Trophoblast cell (in vitro differentiated cells and primary cell): ENCODE results near the gene CHD6.

ENCODE experiments used
- DNase-seq, 2 donors: peaks; one replicate each; pipeline ENCODE4 v3.0.0-alpha.2; 2016
- H2AFZ ChIP-seq: 2 replicates; pipeline ENCODE4 v1.6.1; 2013; ENCODE audit warnings: low read length, moderate library complexity, mild to moderate bottlenecking; ENCODE audit not compliant: insufficient read depth, poor library complexity
- H2AK5ac ChIP-seq: 2 replicates; pipeline ENCODE4 v1.6.1; 2013; ENCODE audit warnings: mild to moderate bottlenecking, low read length
- H2BK120ac ChIP-seq: 2 replicates; pipeline ENCODE4 v1.6.1; 2013; ENCODE audit warnings: low read length, mild to moderate bottlenecking, moderate library complexity; ENCODE audit not compliant: insufficient read depth, poor library complexity
- H2BK12ac ChIP-seq: 2 replicates; pipeline ENCODE4 v1.6.1; 2013; ENCODE audit warnings: mild to moderate bottlenecking, low read length, moderate library complexity
- H2BK5ac ChIP-seq: 2 replicates; pipeline ENCODE4 v1.6.1; 2013; ENCODE audit warnings: low read length, low read depth, moderate library complexity, mild to moderate bottlenecking; ENCODE audit not compliant: poor library complexity
- H3K14ac ChIP-seq: 2 replicates; pipeline ENCODE4 v1.6.1; 2013; ENCODE audit warnings: mild to moderate bottlenecking, low read length
- H3K18ac ChIP-seq: 2 replicates; pipeline ENCODE4 v1.6.1; 2013; ENCODE audit warnings: mild to moderate bottlenecking, low read length
- H3K23ac ChIP-seq: 2 replicates; pipeline ENCODE4 v1.6.1; 2013; ENCODE audit warnings: low read length
- H3K27ac ChIP-seq: 2 replicates; pipeline ENCODE4 v1.5.1; 2013; ENCODE audit warnings: low read depth, mild to moderate bottlenecking, inconsistent platforms, low read length, moderate library complexity
- H3K27me3 ChIP-seq: 2 replicates; pipeline ENCODE4 v1.6.1; 2013; ENCODE audit warnings: inconsistent platforms, mild to moderate bottlenecking, low read length, moderate library complexity; ENCODE audit not compliant: insufficient read depth
- H3K36me3 ChIP-seq, 2 experiments: 1 replicate in 1 of 2; 2 replicates in 1 of 2; pipeline ENCODE4 v1.6.1; 2013; ENCODE audit warnings: low read length in 2 of 2, mild to moderate bottlenecking in 2 of 2, moderate library complexity in 1 of 2; ENCODE audit not compliant: insufficient read depth in 2 of 2, control insufficient read depth in 1 of 2
- H3K4ac ChIP-seq: 2 replicates; pipeline ENCODE4 v1.6.1; 2013; ENCODE audit warnings: low read depth, mild to moderate bottlenecking, low read length, moderate library complexity
- H3K4me1 ChIP-seq, 2 experiments: 1 replicate in 1 of 2; 2 replicates in 1 of 2; pipeline ENCODE4 v1.6.1; 2013; ENCODE audit warnings: low read length in 2 of 2, mild to moderate bottlenecking in 2 of 2, moderate library complexity in 1 of 2; ENCODE audit not compliant: insufficient read depth in 2 of 2, control insufficient read depth in 1 of 2
- H3K4me2 ChIP-seq: 2 replicates; pipeline ENCODE4 v1.6.1; 2013; ENCODE audit warnings: inconsistent platforms, mild to moderate bottlenecking, low read length, moderate library complexity
- H3K4me3 ChIP-seq: 2 replicates; pipeline ENCODE4 v1.5.1; 2013; ENCODE audit warnings: mild to moderate bottlenecking, low read depth, low read length, inconsistent platforms
- H3K79me1 ChIP-seq: one replicate; pipeline ENCODE4 v1.6.1; 2013; ENCODE audit warnings: low read length
- H3K79me2 ChIP-seq: 2 replicates; pipeline ENCODE4 v1.6.1; 2013; ENCODE audit warnings: low read length, mild to moderate bottlenecking; ENCODE audit not compliant: control insufficient read depth, insufficient read depth, poor library complexity
- H3K9ac ChIP-seq: 2 replicates; pipeline ENCODE4 v1.6.1; 2013; ENCODE audit warnings: mild to moderate bottlenecking, low read length
- H3K9me3 ChIP-seq: 2 replicates; pipeline ENCODE4 v1.6.1; 2013; ENCODE audit warnings: low read depth, mild to moderate bottlenecking, control low read depth, inconsistent platforms, low read length; ENCODE audit not compliant: insufficient read depth
- H4K12ac ChIP-seq: 2 replicates; pipeline ENCODE4 v1.6.1; 2013; ENCODE audit warnings: low read depth, mild to moderate bottlenecking, low read length, moderate library complexity
- H4K8ac ChIP-seq: 2 replicates; pipeline ENCODE4 v1.6.1; 2013; ENCODE audit warnings: low read depth, mild to moderate bottlenecking, low read length, moderate library complexity
- H4K91ac ChIP-seq: one replicate; pipeline ENCODE4 v1.6.1; 2013; ENCODE audit warnings: low read depth, mild to moderate bottlenecking, low read length, moderate library complexity
- WGBS: extraction: QIAGEN DNeasy Blood & Tissue Kit; methylation state at CpG from one replicate; pipeline ENCODE4 v1.1.7; 2013; ENCODE audit warnings: missing lambda C conversion rate; ENCODE audit not compliant: insufficient read length, insufficient coverage; ENCODE audit errors: extremely low coverage; 5-methylcytosine and 5-hydroxymethylcytosine counted together

Gene CHD6

DNA sequence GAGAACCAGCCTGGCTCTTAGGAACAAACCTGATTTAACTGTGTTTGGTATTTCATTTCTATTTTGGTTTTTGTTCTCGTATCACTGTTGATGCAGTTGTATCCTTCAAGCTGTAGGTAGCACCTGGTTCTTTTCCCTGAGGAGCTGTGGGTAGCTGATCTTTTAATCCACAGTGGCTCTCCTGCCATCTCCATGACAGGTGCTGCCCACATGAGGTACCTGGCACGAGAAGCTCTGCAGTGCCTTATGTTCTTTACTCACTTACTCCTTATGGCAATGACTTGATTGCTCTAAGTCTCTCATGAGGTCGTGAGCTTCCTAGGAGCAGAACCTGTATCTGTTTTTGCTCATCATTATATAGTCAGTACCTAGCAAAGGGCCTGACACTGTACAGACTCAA, 177.3 kb downstream of the CHD6 start:
- H3K4ac ChIP-seq, result no peak overlapping the region
- H3K9me3 ChIP-seq, result no peaks in the 10 kb centered on the region
- no peak overlapping the region for H2AK5ac ChIP-seq
- H4K12ac ChIP-seq, result no peak overlapping the region
- H3K4me2 ChIP-seq, result no peak overlapping the region
- no peaks in the 10 kb centered on the region for H3K27me3 ChIP-seq
- no peak overlapping the region for H4K91ac ChIP-seq
- H3K14ac ChIP-seq, result no peak overlapping the region
- H2BK120ac ChIP-seq, result no peak overlapping the region
- H4K8ac ChIP-seq, result no peak overlapping the region
- no peak for DNase-seq
- WGBS, result no CpG with 5 or more reads among the region's 3 CpGs
- H3K27ac ChIP-seq, result no peak overlapping the region
- H3K18ac ChIP-seq, result no peak overlapping the region
- H3K23ac ChIP-seq, result no peak overlapping the region
- H3K4me1 ChIP-seq, result peaks cover 7 to 13% of the 10 kb centered on the region in 2 experiments
- peaks cover 6 to 27% of the 10 kb centered on the region in 2 experiments for H3K36me3 ChIP-seq
- H2BK5ac ChIP-seq, result no peak overlapping the region
- no peak overlapping the region for H3K4me3 ChIP-seq
- no peak overlapping the region for H2BK12ac ChIP-seq
- H3K9ac ChIP-seq, result no peak overlapping the region
- H3K79me2 ChIP-seq, result no peaks in the 10 kb centered on the region
- no peaks in the 10 kb centered on the region for H3K79me1 ChIP-seq
- no peak overlapping the region for H2AFZ ChIP-seq

DNA sequence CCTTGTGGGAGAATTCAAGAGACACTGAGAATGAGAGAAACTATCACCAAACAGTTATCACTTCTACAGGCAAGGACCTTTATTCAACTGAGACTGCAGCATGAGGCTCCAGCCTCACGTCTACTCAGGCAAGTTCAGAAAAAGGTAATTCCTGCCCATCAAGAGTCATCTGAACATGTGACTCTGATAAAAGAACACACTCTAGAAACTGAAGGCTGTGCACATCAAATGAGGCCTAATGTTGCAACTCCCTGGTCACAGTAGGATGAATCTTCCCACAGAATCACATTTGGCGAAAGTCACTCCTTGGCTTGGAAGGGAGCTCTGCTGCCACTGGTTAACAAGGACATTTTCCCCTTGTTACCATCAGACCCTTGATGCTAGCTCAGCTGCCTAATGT, 180.3 kb downstream of the CHD6 start:
- Histone ChIP-seq H3K36me3 (peaks cover 6 to 17% of the 10 kb centered on the region in 2 experiments), H4K8ac (no peak overlapping the region), H3K27me3 (no peaks in the 10 kb centered on the region), H2BK12ac (no peak overlapping the region), H3K18ac (no peak overlapping the region), H3K14ac (no peak overlapping the region), H2BK5ac (no peak overlapping the region), H3K4ac (no peak overlapping the region), H2AK5ac (no peak overlapping the region), H2AFZ (no peak overlapping the region), H3K9ac (no peak overlapping the region), H3K23ac (no peak overlapping the region), H3K4me2 (no peak overlapping the region), H4K91ac (no peak overlapping the region), H4K12ac (no peak overlapping the region), H3K4me1 (peaks cover 7 to 13% of the 10 kb centered on the region in 2 experiments), H3K9me3 (no peaks in the 10 kb centered on the region), H3K27ac (no peak overlapping the region), H2BK120ac (no peak overlapping the region), H3K4me3 (no peak overlapping the region), H3K79me1 (no peaks in the 10 kb centered on the region), H3K79me2 (no peaks in the 10 kb centered on the region)
- DNase-seq, result no peak
- WGBS, result no CpG with 5 or more reads among the region's 2 CpGs

DNA sequence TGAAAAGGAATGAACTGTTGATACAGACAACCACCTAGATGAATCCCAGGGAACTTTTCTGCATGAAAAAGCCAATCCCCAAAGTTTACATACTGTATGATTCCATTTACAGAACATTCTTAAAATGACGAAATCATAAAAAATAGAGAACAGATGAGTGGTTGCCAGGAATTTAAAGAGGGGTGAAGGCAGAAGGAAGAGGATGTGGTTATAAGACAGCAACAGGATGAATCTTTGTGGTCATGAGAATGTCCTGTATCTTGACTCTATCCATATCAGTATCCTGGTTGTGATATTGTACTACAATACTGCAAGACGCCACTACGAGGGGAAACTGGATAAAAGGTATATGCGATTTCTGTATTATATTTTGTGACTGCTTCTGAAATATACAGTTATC, 181.5 kb downstream of the CHD6 start:
- no peak overlapping the region for H4K8ac ChIP-seq
- no peak overlapping the region for H4K12ac ChIP-seq
- H3K4me1 ChIP-seq, result peaks cover 7 to 13% of the 10 kb centered on the region in 2 experiments
- no peak overlapping the region for H4K91ac ChIP-seq
- no peak overlapping the region for H3K4me3 ChIP-seq
- H2BK5ac ChIP-seq, result no peak overlapping the region
- H3K4ac ChIP-seq, result no peak overlapping the region
- H3K4me2 ChIP-seq, result no peak overlapping the region
- H2BK120ac ChIP-seq, result no peak overlapping the region
- H3K79me1 ChIP-seq, result no peaks in the 10 kb centered on the region
- no CpG with 5 or more reads among the region's 4 CpGs for WGBS
- H3K23ac ChIP-seq, result no peak overlapping the region
- no peak for DNase-seq
- no peaks in the 10 kb centered on the region for H3K79me2 ChIP-seq
- H2BK12ac ChIP-seq, result no peak overlapping the region
- H3K14ac ChIP-seq, result no peak overlapping the region
- H2AFZ ChIP-seq, result no peak overlapping the region
- no peak overlapping the region for H3K27ac ChIP-seq
- no peak overlapping the region for H3K9ac ChIP-seq
- no peak overlapping the region for H2AK5ac ChIP-seq
- no peaks in the 10 kb centered on the region for H3K27me3 ChIP-seq
- H3K36me3 ChIP-seq, result peaks cover 6 to 13% of the 10 kb centered on the region in 2 experiments
- H3K9me3 ChIP-seq, result no peaks in the 10 kb centered on the region
- no peak overlapping the region for H3K18ac ChIP-seq

DNA sequence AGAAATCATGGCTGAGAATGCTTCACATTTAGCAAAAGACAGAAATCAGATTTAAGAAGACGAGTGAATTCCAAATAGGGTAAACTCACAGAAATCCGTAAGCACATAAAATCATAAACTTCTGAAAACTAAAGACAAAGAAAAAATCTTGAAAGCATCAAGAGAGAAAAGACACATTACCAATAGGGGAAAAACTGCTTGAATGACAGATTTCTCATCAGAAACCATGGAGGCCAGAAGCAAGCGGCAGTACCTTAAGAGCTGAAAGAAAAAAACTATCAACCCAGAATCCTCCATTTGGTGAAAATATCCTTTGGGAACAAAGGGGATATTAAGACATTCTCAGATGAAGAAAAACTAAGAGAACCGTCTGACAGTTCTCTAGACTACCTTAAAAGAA, 185.0 kb downstream of the CHD6 start:
- no peak overlapping the region for H3K18ac ChIP-seq
- DNase-seq, result no peak
- no peaks in the 10 kb centered on the region for H3K79me2 ChIP-seq
- no peak overlapping the region for H3K14ac ChIP-seq
- H3K4me2 ChIP-seq, result no peak overlapping the region
- no peak overlapping the region for H4K12ac ChIP-seq
- H4K91ac ChIP-seq, result no peak overlapping the region
- no peaks in the 10 kb centered on the region for H3K79me1 ChIP-seq
- no CpG with 5 or more reads among the region's 4 CpGs for WGBS
- no peak overlapping the region for H2AK5ac ChIP-seq
- no peak overlapping the region for H3K9ac ChIP-seq
- no peak overlapping the region for H3K27ac ChIP-seq
- H3K27me3 ChIP-seq, result no peaks in the 10 kb centered on the region
- no peaks in the 10 kb centered on the region for H3K9me3 ChIP-seq
- H3K4me1 ChIP-seq, result no peaks in the 10 kb centered on the region
- H4K8ac ChIP-seq, result no peak overlapping the region
- H3K4ac ChIP-seq, result no peak overlapping the region
- no peak overlapping the region for H2AFZ ChIP-seq
- no peak overlapping the region for H2BK5ac ChIP-seq
- H2BK120ac ChIP-seq, result no peak overlapping the region
- no peak overlapping the region for H2BK12ac ChIP-seq
- H3K4me3 ChIP-seq, result no peak overlapping the region
- no peak overlapping the region for H3K23ac ChIP-seq
- H3K36me3 ChIP-seq, result peaks cover 8 to 10% of the 10 kb centered on the region in 2 experiments
